ENCODE measurements around the gene BPI.

DNA sequence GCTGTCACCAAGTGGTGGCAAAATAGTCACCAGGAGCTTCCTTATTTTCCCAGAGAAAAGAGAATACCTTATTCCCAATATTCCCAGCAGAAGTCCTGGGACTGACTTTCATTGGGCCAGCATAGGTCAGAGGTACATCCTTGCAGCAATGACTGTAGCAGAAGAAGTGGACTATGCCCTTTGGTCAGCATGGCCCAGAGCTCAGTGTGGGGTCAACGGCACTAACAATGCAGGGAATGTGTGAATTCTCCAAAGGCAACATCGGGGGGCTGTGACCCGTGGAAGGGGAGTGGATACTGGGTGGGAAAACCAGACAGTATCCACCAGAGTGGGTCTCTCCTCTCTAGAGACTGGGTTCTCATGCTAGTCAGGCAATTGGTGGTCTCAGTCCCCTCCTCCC, 26.7 kb downstream of the BPI start:
- TF ChIP-seq, protein P1, sequence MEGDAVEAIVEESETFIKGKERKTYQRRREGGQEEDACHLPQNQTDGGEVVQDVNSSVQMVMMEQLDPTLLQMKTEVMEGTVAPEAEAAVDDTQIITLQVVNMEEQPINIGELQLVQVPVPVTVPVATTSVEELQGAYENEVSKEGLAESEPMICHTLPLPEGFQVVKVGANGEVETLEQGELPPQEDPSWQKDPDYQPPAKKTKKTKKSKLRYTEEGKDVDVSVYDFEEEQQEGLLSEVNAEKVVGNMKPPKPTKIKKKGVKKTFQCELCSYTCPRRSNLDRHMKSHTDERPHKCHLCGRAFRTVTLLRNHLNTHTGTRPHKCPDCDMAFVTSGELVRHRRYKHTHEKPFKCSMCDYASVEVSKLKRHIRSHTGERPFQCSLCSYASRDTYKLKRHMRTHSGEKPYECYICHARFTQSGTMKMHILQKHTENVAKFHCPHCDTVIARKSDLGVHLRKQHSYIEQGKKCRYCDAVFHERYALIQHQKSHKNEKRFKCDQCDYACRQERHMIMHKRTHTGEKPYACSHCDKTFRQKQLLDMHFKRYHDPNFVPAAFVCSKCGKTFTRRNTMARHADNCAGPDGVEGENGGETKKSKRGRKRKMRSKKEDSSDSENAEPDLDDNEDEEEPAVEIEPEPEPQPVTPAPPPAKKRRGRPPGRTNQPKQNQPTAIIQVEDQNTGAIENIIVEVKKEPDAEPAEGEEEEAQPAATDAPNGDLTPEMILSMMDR (IDR thresholded peaks at IDR 0.05; ENCODE audit: insufficient read depth, low read length), result no peak
- TF ChIP-seq POLR2AphosphoS5 (IDR thresholded peaks at IDR 0.05; ENCODE audit: low read depth), result no peak
- TF ChIP-seq, protein P2, sequence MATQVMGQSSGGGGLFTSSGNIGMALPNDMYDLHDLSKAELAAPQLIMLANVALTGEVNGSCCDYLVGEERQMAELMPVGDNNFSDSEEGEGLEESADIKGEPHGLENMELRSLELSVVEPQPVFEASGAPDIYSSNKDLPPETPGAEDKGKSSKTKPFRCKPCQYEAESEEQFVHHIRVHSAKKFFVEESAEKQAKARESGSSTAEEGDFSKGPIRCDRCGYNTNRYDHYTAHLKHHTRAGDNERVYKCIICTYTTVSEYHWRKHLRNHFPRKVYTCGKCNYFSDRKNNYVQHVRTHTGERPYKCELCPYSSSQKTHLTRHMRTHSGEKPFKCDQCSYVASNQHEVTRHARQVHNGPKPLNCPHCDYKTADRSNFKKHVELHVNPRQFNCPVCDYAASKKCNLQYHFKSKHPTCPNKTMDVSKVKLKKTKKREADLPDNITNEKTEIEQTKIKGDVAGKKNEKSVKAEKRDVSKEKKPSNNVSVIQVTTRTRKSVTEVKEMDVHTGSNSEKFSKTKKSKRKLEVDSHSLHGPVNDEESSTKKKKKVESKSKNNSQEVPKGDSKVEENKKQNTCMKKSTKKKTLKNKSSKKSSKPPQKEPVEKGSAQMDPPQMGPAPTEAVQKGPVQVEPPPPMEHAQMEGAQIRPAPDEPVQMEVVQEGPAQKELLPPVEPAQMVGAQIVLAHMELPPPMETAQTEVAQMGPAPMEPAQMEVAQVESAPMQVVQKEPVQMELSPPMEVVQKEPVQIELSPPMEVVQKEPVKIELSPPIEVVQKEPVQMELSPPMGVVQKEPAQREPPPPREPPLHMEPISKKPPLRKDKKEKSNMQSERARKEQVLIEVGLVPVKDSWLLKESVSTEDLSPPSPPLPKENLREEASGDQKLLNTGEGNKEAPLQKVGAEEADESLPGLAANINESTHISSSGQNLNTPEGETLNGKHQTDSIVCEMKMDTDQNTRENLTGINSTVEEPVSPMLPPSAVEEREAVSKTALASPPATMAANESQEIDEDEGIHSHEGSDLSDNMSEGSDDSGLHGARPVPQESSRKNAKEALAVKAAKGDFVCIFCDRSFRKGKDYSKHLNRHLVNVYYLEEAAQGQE (IDR thresholded peaks at IDR 0.05; ENCODE audit: insufficient replicate concordance, low read depth), result no peak
- no peak for TF ChIP-seq SPI1 (IDR thresholded peaks at IDR 0.05; ENCODE audit: borderline replicate concordance, low read depth)

Data from HL-60 (cell line).